ENCODE results near the gene COBLL1. TPM values are rescaled to one million over a fixed set of nuclear protein-coding genes. Genes with fewer than 3 reads are reported as not detected.

The COBLL1 gene
- total RNA-seq, 1 experiment from 2014 or later: 5.9 TPM

DNA sequence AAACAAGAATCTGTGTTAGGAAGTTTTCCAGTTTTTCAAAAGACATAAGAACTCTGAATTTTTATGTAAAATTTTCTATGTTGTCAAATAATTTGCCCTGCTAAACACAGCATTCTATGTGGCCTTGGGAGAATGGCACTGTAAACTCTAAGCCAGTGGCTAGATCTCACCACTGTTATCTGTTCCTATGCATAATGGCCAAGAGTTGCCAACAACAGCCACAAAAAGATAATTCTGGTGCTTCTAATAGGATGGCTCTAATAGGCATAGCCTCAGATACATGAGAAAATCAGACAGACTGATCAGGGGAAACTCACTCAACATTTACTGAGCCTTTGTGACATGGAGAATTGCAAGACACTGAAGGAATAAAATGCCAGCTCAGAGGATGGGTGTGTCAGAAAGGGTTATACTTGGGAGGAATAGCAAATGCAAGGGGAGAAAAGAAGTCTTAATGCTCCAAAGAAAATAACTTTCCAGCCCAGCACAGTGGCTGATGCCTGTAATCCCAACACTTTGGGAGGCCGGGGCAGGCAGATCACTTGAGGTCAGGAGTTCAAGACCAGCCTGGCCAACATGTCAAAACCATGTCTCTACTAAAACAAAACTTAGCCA, 63.7 kb downstream of the COBLL1 start:
- Mint-ChIP-seq H3K9me3 (no peaks in the 10 kb centered on the region), H3K4me1 (no peaks in the 10 kb centered on the region), H3K27ac (no peak overlapping the region), H3K4me3 (no peak overlapping the region), H3K36me3 (ENCODE audit: insufficient read depth in 1 of 3, low read depth in 3 of 3) (no peaks in the 10 kb centered on the region; a peak in 1 of 7 replicates), H3K27me3 (ENCODE audit: low read depth) (no peaks in the 10 kb centered on the region)
- DNase-seq: no peak
- Histone ChIP-seq H2AK5ac (ENCODE audit: insufficient read length, low read length) (no peak overlapping the region), H3K4ac (ENCODE audit: low read depth, low read length) (no peak overlapping the region), H2BK120ac (ENCODE audit: low read depth, low read length, poor library complexity, severe bottlenecking) (no peak overlapping the region), H3K14ac (ENCODE audit: insufficient read depth, low read length) (no peak overlapping the region), H3K56ac (ENCODE audit: insufficient read length, low read depth, low read length) (no peak overlapping the region), H2BK20ac (ENCODE audit: low read depth, low read length, poor library complexity, severe bottlenecking) (no peak overlapping the region), H3K9me3 (ENCODE audit: control insufficient read depth, low read depth, low read length) (no peaks in the 10 kb centered on the region), H3K23me2 (ENCODE audit: insufficient read length, low read depth, low read length, poor library complexity, severe bottlenecking) (no peaks in the 10 kb centered on the region), H3K27me3 (ENCODE audit: insufficient read depth, low read length) (no peaks in the 10 kb centered on the region), H2BK5ac (ENCODE audit: insufficient read length, low read length) (no peak overlapping the region), H3K79me1 (ENCODE audit: insufficient read depth, low read depth, low read length, poor library complexity, severe bottlenecking) (no peaks in the 10 kb centered on the region), H3K23ac (ENCODE audit: insufficient read length, low read depth, low read length) (no peak overlapping the region), H3K79me2 (ENCODE audit: insufficient read depth, low read length) (no peaks in the 10 kb centered on the region), H4K91ac (ENCODE audit: insufficient read length, low read depth, low read length) (no peak overlapping the region), H4K8ac (replicated peaks; ENCODE audit: insufficient read length, low read depth, low read length) (no peak overlapping the region), H3T11ph (ENCODE audit: low read length) (no peak overlapping the region), H4K5ac (ENCODE audit: insufficient read length, low read depth, low read length) (no peak overlapping the region), H2BK15ac (ENCODE audit: low read depth, low read length) (no peak overlapping the region), H3K27ac (ENCODE audit: insufficient read length, low read depth, low read length) (no peak overlapping the region), H3K18ac (ENCODE audit: insufficient read length, low read depth, low read length) (no peak overlapping the region), H2AFZ (ENCODE audit: low read length) (no peak overlapping the region), H3K9ac (ENCODE audit: extremely low read depth, insufficient read length, low read length) (no peak overlapping the region), H2BK12ac (ENCODE audit: insufficient read length, low read depth, low read length) (no peak overlapping the region), H3K4me1 (ENCODE audit: insufficient read depth, low read length) (no peaks in the 10 kb centered on the region), H4K20me1 (ENCODE audit: control insufficient read depth, insufficient read depth, insufficient read length) (no peaks in the 10 kb centered on the region), H3K4me2 (ENCODE audit: insufficient read depth, insufficient read length, low read length) (no peak overlapping the region)
- TF ChIP-seq, protein P1, sequence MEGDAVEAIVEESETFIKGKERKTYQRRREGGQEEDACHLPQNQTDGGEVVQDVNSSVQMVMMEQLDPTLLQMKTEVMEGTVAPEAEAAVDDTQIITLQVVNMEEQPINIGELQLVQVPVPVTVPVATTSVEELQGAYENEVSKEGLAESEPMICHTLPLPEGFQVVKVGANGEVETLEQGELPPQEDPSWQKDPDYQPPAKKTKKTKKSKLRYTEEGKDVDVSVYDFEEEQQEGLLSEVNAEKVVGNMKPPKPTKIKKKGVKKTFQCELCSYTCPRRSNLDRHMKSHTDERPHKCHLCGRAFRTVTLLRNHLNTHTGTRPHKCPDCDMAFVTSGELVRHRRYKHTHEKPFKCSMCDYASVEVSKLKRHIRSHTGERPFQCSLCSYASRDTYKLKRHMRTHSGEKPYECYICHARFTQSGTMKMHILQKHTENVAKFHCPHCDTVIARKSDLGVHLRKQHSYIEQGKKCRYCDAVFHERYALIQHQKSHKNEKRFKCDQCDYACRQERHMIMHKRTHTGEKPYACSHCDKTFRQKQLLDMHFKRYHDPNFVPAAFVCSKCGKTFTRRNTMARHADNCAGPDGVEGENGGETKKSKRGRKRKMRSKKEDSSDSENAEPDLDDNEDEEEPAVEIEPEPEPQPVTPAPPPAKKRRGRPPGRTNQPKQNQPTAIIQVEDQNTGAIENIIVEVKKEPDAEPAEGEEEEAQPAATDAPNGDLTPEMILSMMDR (conservative IDR thresholded peaks at IDR 0.05): no peak
- WGBS (ENCODE audit: extremely low coverage, insufficient read length, low lambda C conversion rate): no CpG with 5 or more reads among the region's 1 CpG
